A673 (cell line): Measurements from ENCODE around the gene CAMK4.

ENCODE experiments used
- CTCF ChIP-seq: fragments of 300-800, 200-600 bp; sonication (generic); conservative IDR thresholded peaks from 2 replicates; pipeline ENCODE4 v1.5.1; 2017; ENCODE audit warnings: low read depth, mild to moderate bottlenecking, antibody characterized with exemption, low read length, moderate library complexity, mixed read lengths
- EZH2 ChIP-seq: fragments of 200-600 bp; sonication (generic); IDR thresholded peaks from 2 replicates; pipeline ENCODE4 v1.6.1; 2017; ENCODE audit warnings: borderline replicate concordance, low read depth, mild to moderate bottlenecking, mixed read lengths, antibody characterized with exemption, low read length; ENCODE audit not compliant: poor library complexity, severe bottlenecking

- TF ChIP-seq CTCF (no peak), EZH2 (no peak)
Measured at GRCh38 chr5:111229871-111230810, 6.0 kb downstream of the CAMK4 start.
